NCI-H1436 (cell line): ENCODE results near the gene HTR4.
"Not testable (repeated sequence)": the region's sequence is repeated elsewhere in the genome, so short reads cannot be mapped to it uniquely, and the experiment has no call there.

Experiments used
- DNase-seq: peaks from one replicate; lab custom pipeline; 2025; lab: John Stamatoyannopoulos, UW

The HTR4 gene

DNA sequence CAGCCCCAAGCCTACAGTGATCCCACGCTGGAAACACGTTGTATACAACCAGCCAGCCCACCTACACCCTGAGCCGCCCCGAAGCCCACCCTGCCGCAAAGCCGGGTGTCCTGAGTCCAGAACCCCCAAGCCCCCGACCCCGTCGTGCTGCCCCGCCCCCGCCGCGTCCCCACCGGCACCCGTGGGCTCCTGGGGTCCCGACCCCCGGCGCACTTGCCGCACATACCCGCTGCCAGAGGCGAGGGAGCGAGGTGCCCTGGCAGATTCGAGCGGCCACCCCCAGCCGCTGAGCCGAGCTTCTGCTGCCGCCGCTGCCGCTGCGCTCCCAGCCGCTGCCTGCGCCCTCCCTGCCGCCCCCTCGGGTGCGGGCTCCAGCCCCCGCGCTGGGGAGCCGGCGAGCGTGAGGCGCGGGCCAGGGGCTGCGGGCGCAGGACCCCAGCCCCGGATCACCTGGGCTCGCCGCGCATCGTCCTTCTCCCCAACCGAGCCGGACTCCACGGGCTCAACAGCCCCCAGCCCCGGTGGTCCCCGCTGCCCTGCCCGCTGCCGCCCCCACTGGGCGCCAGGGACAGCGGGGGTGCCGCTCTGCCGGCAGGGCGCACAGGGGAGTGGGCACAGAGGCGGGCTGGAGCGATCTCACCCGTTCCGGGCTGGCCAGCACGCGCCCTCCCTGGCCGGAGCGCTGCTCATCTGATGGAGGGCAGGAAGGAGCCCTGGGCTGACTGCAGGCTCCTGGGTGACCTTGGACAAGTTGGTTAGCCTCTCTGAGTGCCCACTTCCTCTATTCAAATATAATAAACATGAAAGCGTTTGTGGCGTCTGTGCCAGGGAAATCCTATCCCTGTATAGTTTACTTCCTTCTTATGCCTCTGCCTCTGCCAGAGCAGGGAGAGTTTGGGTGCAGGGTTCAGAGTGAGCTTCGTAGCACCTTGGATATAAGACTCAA lies at the start of gene HTR4:
HTR4 (minus strand) TSS at position 692 of the 946 bp plus-strand sequence. CDS start 17,513 bp downstream, outside the sequence.
- peak; percentile 21 for DNase-seq

DNA sequence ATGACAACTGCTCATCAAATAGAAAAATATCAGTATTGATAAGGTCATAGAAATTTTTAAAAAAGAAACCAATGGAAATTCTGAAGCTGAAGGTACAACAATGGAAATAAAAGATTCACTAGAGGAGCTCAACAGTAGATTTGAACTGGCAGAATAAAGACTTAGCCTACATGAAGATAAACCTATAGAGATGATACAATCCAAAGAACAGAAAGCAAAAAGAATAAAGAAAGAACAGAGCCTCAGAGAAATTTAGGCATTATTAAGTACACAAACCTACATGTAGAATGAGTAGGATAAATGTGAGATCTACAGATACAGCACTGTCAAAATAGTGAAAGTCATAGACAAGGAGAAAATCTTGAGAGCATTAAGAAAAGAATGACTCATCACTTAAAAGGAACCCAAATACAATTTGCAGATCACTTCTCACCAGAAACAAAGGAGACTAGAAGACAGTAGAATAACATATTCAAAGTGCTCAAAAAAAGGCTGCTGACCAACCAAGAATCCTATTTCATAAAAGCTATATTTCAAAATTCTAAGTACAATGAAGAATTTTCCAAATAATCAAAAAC lies 47.8 kb upstream of the HTR4 start:
- DNase-seq, result no peak

DNA sequence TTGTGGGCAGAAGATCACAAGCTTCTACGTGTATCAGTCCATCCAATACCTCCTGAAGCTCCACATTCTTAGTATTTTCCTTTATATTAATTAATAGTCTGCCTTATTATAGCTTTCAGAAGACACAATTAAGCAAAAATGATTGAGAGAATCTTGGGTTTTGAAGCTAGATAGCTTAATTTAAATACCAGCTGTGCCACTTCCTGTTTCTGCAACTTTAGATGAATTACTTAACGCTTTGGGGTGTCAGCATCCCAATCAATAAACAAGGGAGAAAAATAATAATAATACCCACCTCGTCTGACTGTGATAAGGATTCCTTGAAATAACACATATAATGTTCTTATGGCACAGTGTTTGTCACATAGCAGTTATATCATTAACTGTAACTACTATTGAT lies 44.7 kb upstream of the HTR4 start:
- no peak for DNase-seq

DNA sequence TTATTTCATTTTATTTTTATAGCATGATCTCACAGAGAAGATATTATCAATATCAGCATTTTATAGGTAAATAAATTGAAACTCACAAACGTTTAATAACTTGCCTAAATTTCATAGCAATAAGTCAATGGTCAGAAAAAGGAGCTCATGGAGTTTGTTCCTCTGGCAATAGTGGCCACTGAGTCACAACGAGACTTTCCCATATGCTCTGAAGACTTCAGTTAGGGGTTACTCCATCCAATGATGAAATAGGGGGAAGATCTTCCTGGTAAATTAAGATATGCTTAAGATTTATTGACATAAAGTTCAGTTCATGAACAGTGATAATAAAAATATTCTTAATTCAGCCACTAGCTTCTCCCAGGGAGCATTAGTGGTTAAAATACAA lies 43.5 kb upstream of the HTR4 start:
- DNase-seq, result no peak

GRCh38 chr5:148697180-148697808 lies 43.0 kb upstream of the HTR4 start:
- DNase-seq, result no peak

- DNase-seq, result no peak
These were observed 42.1 kb upstream of the HTR4 start for GRCh38 chr5:148696187-148697036.

- no peak for DNase-seq
These were observed 36.6 kb upstream of the HTR4 start for GRCh38 chr5:148690945-148691344.

- DNase-seq, result no peak
These were observed 34.5 kb upstream of the HTR4 start for GRCh38 chr5:148688787-148689186.

DNA sequence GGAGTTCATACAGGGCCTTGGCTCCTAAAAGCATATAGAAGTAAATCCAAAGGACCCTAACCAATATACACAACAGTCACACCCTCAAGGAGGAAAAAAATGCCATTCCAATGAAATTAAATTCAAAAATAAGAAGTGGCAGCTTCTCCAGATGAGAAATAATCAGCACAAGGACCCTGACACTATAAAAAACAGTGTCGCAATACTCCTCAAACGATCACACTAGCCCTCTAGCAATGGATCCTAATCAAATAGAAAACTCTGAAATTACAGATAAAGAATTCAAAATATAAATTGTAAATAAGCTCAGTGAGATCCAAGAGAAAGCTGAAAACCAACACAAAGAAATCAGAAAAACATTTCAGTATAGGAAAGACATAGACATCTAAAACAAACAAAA lies 33.5 kb upstream of the HTR4 start:
- no peak for DNase-seq

- DNase-seq, result no peak
These were observed 33.1 kb upstream of the HTR4 start for GRCh38 chr5:148687427-148687826.

DNA sequence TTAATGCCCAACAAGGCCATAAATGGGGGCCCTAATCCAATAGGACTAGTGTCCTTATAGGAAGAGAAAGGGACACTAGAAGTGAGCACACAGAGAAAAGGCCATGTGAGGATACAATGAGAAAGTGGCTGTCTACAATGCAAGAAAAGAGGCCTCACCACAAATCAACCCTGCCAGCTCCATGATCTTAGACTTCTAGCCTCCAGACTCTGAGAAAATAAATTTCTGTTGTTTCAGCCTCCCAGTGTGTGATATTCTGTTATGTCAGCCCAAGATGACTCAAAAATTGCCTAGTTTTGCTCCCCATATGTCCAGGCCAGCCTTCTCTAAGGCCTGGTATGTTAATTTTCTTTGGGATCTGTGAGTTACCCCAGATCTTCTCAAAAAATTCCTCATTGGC lies 32.3 kb upstream of the HTR4 start:
- DNase-seq, result no peak

GRCh38 chr5:148685520-148686134 lies 31.3 kb upstream of the HTR4 start:
- DNase-seq, result no peak

DNA sequence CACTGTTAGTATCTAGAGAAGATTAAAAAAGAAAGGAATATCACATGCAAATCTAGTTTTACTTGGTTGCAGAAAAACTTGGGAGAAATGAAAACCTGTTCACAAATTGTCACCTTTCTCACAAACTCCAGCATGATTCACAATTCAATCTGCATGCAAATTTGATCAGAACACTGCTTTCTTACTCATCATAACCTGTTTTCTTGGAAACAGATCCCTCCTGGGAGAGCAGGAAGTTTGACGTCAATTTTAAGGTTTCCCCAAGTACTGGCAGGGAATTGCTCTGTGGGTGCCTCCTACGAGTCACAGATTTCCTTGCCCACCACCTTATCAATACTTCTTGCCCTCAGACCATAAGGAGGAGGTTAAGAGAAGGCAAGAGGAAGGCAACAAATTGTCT lies 30.2 kb upstream of the HTR4 start:
- no peak for DNase-seq

DNA sequence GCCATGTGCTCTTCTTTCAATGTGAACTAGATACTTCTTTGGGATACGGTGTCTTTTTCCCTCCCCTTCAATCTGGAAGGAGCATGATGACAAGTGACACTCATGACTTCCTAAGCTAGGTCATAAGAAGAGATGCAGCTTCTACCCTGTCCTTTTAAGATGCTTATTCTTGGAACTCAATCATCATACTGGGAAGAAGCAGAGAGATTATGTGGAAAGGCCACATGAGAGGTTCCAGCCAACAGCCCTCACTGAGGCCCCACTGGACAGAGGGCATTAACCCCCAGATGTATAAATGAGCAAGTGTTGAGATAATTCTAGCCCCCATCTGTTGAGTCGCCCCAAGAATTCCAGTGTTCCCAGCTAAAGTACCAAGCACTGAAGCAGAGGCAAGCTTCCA lies 29.3 kb upstream of the HTR4 start:
- no peak for DNase-seq

DNA sequence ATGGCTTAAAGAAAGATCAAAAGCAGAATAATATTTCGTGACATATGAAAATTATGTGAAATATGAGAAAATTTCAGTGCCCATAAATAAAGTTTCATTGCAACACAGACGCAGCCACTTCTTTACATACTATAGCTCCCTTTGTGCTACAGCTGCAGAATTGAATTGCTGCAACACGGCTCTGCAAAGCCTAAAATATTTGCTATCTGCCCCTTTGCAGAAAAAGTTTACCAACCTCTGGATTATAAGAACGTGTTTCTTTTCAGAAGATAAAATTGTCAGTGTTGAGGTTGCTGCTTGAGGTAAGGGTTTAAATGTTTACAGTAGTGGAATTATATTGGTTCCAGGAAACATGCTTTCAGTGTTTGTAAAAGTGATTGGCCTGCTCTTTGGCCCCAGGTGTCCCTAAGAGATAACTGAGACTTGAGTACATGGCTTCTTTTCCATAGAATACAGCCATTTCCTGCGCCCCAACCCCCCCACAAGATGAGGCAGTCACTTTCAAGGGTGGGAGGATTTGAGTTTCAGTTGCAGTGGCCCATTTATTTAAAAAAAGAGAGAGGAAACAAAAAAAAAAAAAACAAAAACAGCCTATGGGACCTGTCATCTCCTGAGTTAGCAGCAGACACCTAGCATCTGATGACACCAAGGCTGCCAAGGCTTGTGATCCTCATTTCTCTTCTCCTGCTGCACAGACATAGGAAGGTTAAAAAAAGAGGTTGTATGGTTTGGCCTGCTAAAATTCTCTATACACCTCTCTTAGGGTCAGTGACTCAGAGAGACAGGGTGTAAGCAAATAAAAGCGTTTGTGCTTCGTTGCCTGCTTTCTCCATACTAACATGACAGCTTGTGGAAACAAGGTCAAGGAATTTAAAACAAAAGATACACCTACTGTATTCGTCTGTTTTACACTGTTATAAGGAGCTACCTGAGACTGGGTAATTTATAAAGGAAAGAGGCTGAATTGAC lies 28.0 kb upstream of the HTR4 start:
- no peak for DNase-seq

DNA sequence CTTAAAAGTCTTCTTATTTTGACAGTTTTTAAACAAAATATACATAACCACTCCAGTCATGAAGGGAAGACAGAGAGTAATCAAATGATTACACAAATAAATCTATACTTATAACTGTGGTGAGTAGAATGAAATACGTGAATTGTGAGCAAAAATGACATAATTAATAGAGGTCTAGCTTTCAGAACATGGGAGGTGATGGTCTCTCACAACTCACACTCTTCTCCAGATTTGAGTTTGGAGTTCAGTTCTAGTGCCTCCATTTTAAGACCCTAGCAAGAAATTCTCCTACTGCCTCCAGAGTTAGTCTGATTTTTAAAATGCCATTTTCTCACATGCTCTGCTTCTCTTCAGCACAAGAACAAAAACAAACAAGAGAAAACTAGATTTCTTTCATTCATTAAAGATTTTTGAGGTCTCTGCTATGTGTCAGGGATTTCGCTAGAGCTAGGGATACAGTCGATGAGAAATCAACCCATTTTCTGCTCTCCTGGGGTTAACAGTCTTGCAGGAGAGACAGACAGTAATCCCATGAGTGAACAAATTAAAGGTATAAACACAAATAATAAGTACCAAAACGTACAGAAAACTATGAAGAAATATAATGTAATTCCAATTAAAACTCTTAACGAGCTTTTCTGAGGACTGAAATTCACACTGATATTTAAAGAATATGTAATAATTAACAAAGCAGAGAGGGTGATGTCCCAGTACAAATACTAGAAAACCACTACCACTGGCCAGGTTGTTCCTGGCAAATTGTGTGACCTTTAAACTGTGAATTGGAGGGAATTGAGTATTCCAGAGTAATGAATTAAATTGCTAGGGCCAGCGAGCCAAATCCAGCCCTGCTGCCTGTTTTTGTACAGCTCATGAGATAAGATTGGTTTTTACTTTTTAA lies 27.1 kb upstream of the HTR4 start:
- no peak for DNase-seq

DNA sequence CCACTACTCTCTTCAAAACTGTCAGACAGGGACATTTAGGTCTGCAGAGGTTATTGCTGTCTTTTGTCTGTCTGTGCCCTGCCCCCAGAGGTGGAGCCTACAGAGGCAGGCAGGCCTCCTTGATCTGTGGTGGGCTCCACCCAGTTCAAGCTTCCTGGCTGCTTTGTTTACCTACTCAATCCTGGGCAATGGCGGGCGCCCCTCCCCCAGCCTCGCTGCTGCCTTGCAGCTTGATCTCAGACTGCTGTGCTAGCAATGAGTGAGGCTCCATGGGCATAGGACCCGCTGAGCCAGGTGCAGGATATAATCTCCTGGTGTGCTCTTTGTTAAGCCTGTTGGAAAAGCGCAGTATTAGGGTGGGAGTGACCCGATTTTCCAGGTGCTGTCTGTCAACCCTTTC lies 19.4 kb upstream of the HTR4 start:
- not testable (repeated sequence) for DNase-seq

GRCh38 chr5:148666353-148666752 lies 12.0 kb upstream of the HTR4 start:
- DNase-seq, result no peak

DNA sequence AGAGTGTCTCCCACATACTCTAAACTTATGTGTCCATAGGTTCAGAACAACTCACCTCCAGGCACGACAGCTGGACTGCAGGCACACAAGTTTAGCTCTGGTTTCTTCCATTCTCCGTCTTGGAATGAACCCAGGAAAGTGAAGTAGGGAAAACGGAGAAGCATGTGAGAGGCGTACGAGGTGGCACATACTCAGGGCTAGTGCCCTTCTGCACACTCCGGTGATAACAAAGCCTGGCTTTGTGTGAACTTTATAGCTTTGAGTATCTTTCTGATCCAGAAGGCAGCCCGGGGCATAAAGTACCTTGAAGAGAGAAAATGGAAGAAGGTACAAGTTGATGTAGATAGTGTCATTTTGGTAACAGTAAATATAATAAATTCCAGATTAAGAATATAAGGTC lies 11.1 kb upstream of the HTR4 start:
- no peak for DNase-seq
